ENCODE measurements around the gene FABP2. TPM values are rescaled to one million over a fixed set of nuclear protein-coding genes. Genes with fewer than 3 reads are reported as not detected.

The FABP2 gene
- total and polyA plus RNA-seq, 4 donors: 0.79 TPM; not detected in 3

DNA sequence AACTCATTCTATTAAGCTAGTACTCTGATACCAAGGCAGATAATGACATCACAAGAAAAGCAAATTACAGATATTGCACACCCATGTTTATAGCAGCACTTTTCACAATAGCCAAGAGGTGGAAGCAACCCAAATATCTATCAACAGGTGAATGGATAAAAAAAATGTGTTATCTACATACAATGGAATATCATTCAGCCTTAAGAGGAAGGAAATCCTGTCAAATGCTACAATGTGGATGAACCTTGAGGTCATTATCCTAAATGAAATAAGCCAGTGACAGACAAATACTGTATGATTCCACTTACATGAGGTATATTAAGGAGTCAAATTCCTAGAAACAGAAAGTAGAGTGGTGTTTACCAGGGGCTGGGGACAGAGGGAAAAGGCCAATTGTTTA lies 14.3 kb downstream of the FABP2 start:
- Histone ChIP-seq H3K27me3 (ENCODE audit: control insufficient read depth in 4 of 4, insufficient read depth in 4 of 4, low read length in 3 of 4) (no peaks in the 10 kb centered on the region), H3K27ac (ENCODE audit: low read depth in 1 of 2, low read length in 2 of 2) (no peak overlapping the region), H3K9ac (ENCODE audit: low read depth in 1 of 2, low read length in 2 of 2) (no peak overlapping the region), H3K9me3 (ENCODE audit: control insufficient read depth in 4 of 4, low read length in 3 of 4) (no peaks in the 10 kb centered on the region), H3K36me3 (ENCODE audit: control insufficient read depth in 4 of 4, insufficient read depth in 3 of 4, low read depth in 1 of 4, low read length in 3 of 4) (no peaks in the 10 kb centered on the region), H3K4me1 (ENCODE audit: control insufficient read depth in 4 of 4, insufficient read depth in 4 of 4, low read length in 3 of 4) (peaks cover 0 to 3% (median 3%) of the 10 kb centered on the region in 4 donors), H3K4me3 (ENCODE audit: low read depth in 1 of 3, low read length in 3 of 3) (no peak overlapping the region)
- no peak for TF ChIP-seq JUND (IDR thresholded peaks at IDR 0.05)
- TF ChIP-seq TAF1 (conservative IDR thresholded peaks at IDR 0.05): no peak
- TF ChIP-seq YY1 (IDR thresholded peaks at IDR 0.05): no peak
- no peak for TF ChIP-seq FOXA2 (IDR thresholded peaks at IDR 0.05)
- TF ChIP-seq RAD21 (IDR thresholded peaks at IDR 0.05): no peak
- no peak for TF ChIP-seq CTCF (IDR thresholded peaks at IDR 0.05; ENCODE audit: low read depth, low read length, missing input control)
- TF ChIP-seq, protein P1, sequence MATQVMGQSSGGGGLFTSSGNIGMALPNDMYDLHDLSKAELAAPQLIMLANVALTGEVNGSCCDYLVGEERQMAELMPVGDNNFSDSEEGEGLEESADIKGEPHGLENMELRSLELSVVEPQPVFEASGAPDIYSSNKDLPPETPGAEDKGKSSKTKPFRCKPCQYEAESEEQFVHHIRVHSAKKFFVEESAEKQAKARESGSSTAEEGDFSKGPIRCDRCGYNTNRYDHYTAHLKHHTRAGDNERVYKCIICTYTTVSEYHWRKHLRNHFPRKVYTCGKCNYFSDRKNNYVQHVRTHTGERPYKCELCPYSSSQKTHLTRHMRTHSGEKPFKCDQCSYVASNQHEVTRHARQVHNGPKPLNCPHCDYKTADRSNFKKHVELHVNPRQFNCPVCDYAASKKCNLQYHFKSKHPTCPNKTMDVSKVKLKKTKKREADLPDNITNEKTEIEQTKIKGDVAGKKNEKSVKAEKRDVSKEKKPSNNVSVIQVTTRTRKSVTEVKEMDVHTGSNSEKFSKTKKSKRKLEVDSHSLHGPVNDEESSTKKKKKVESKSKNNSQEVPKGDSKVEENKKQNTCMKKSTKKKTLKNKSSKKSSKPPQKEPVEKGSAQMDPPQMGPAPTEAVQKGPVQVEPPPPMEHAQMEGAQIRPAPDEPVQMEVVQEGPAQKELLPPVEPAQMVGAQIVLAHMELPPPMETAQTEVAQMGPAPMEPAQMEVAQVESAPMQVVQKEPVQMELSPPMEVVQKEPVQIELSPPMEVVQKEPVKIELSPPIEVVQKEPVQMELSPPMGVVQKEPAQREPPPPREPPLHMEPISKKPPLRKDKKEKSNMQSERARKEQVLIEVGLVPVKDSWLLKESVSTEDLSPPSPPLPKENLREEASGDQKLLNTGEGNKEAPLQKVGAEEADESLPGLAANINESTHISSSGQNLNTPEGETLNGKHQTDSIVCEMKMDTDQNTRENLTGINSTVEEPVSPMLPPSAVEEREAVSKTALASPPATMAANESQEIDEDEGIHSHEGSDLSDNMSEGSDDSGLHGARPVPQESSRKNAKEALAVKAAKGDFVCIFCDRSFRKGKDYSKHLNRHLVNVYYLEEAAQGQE (IDR thresholded peaks at IDR 0.05): no peak
- TF ChIP-seq EGR1 (IDR thresholded peaks at IDR 0.05; ENCODE audit: low read depth in 2 of 2): no peak
- TF ChIP-seq HNF4G (IDR thresholded peaks at IDR 0.05): no peak
- no peak for TF ChIP-seq SP1 (IDR thresholded peaks at IDR 0.05)
- TF ChIP-seq RXRA (IDR thresholded peaks at IDR 0.05): no peak
- TF ChIP-seq, protein P2, sequence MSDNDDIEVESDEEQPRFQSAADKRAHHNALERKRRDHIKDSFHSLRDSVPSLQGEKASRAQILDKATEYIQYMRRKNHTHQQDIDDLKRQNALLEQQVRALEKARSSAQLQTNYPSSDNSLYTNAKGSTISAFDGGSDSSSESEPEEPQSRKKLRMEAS (IDR thresholded peaks at IDR 0.05): no peak
- no peak for TF ChIP-seq HNF4A (conservative IDR thresholded peaks at IDR 0.05)
- no peak for TF ChIP-seq NR2F2 (IDR thresholded peaks at IDR 0.05)
- no peak for TF ChIP-seq ZBTB33 (IDR thresholded peaks at IDR 0.05)
- no peak for DNase-seq (ENCODE audit: low spot score)

GRCh38 chr4:119304431-119304830 lies 17.5 kb downstream of the FABP2 start:
- Histone ChIP-seq H3K4me1 (ENCODE audit: control insufficient read depth in 4 of 4, insufficient read depth in 4 of 4, low read length in 3 of 4) (peaks cover 3 to 20% (median 6%) of the 10 kb centered on the region in 4 donors), H3K9me3 (ENCODE audit: control insufficient read depth in 4 of 4, low read length in 3 of 4) (no peaks in the 10 kb centered on the region), H3K9ac (ENCODE audit: low read depth in 1 of 2, low read length in 2 of 2) (no peak overlapping the region), H3K27me3 (ENCODE audit: control insufficient read depth in 4 of 4, insufficient read depth in 4 of 4, low read length in 3 of 4) (no peaks in the 10 kb centered on the region), H3K27ac (ENCODE audit: low read depth in 1 of 2, low read length in 2 of 2) (no peak overlapping the region), H3K36me3 (ENCODE audit: control insufficient read depth in 4 of 4, insufficient read depth in 3 of 4, low read depth in 1 of 4, low read length in 3 of 4) (no peaks in the 10 kb centered on the region), H3K4me3 (ENCODE audit: low read depth in 1 of 3, low read length in 3 of 3) (no peak overlapping the region)
- TF ChIP-seq HNF4A (conservative IDR thresholded peaks at IDR 0.05): peak in 1 of 2 donors; percentile 18
- TF ChIP-seq, protein P1 (IDR thresholded peaks at IDR 0.05): no peak
- no peak for DNase-seq (ENCODE audit: low spot score)

Measured in liver (tissue), 9 donors.